Forelimb muscle (tissue), 1 donor: ENCODE data around the gene TFEC. TPM values are rescaled to one million over a fixed set of nuclear protein-coding genes. Genes with fewer than 3 reads are reported as not detected.
A peak's percentile ranks its signal among the peaks of the same experiment; 100 is the strongest.
"Not testable (repeated sequence)": the region's sequence is repeated elsewhere in the genome, so short reads cannot be mapped to it uniquely, and the experiment has no call there.

Experiments
- DNase-seq: peaks from one replicate; pipeline ENCODE4 v3.0.0-alpha.2; 2013; ENCODE audit warnings: low read depth
- polyA plus RNA-seq: library from polyadenylated mRNA; unstranded; fragments of 120-200 nt; gene quantifications from one replicate; pipeline ENCODE4 v1.2.1, GENCODE V29; 2013; ENCODE audit not compliant: insufficient read length

Gene TFEC
- polyA plus RNA-seq, 1 donor: 1.2 TPM

DNA sequence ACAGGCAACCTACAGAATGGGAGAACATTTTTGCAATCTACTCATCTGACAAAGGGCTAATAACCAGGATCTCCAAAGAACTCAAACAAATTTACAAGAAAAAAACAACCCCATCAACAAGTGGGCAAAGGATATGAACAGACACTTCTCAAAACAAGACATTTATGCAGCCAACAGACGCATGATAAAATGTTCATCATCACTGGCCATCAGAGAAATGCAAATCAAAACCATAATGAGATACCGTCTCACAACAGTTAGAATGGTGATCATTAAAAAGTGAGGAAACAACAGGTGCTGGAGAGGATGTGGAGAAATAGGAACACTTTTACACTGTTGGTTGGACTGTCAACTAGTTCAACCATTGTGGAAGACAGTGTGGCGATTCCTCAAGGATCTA lies 100.8 kb downstream of the TFEC start:
- DNase-seq: not testable (repeated sequence)

DNA sequence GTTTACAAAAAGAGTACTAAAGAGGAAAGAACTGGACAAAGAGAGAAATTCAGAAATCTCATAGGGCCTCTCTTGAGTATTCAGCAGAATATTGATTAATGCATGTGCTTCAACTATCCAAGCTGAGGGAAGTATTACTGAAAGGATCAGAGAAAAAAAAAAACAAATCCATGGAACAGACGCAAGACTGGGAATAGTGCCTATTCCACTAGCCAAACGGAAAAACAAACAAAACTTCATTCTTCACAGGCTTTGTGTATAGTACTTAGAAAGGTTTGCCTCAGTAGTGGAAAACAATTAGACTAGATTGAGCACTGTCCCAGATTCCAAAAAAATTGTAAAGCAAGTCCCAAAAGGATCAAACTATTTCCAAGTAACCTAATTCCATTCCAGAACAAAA lies 106.2 kb downstream of the TFEC start:
- DNase-seq: peak; percentile 87

DNA sequence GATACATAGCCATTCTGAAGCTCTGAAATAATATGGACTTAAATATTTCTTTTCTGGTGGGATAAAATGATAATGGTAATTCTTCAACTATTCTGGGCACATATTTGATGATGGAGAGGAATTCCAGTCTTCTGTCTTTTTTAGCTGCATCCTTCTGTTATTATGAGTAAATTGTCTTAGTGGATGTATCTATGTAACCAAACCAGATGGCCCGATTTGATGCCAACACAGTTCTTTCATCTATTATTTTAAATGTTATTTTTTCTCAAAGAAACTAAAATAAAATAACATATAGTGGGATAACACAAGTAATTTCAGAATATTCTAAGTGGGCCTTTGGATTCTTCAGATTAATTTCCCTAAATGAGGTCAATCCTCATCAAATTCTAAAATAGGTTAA lies 110.2 kb downstream of the TFEC start:
- DNase-seq: no peak

DNA sequence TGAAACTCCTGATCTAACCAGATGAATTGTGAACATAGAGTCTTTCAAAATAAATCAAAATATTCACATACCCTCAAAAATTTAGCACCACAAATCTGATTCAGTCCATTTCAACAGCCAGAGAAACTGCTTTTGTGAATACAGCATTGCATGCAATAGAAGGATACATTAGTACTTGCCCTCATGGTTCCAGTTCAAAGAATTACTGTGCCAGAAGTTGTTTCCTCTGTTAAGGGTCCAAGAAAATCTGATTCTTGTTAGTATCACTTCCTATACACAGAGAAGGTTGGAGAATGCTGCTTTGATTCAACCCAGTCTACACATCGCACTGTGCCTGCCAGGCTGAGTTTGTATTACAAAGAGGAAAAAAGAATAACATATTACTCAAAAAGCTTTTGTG lies 115.6 kb downstream of the TFEC start:
- DNase-seq: no peak

DNA sequence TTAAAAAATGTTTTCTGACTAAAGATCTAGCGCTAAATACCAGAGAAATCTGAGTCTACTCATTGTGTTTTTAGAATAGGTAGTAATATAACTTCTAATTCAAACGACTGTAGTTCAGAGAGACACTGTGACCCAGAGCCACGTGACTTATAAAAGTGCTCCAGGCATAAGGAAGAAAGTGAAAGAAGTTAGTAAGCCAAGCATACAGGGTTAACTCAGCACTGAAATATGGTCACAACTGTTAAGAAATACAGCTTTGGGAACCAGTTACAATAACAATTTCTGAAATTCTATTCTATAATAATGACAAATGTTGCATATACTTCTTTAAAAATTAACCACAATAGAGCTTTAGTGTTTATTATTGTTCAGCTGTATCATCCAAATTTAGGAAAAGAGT lies 119.1 kb downstream of the TFEC start:
- no peak for DNase-seq

DNA sequence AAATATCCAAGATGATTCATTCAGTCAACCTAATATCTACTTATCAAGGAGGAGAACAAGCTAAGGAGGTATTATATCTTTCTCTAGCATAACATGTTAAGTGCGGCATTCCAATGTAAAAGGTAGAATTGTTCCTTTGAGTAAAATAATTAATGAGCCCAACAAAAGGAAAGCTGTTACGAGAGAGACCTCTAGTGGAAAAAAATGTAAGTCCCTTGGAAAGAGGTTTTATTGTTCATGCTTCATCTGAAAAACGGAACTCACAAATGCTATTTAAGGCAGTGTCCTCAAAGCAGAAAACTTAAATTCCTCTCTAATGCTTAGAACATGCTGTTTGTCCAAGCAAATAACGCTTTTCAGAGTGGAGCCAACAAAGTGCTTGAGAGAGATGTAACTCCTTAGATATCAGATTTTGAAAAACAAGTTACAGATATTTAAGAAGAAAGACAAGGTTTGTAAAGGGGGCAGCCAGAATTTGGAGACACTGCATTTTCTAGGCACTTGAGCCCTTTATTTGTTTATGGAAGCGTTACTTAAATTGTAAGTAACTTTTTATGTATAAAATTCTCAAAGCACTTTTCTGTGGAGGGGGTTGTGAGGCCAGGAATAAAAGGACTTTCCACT lies 119.9 kb downstream of the TFEC start:
- DNase-seq: no peak

DNA sequence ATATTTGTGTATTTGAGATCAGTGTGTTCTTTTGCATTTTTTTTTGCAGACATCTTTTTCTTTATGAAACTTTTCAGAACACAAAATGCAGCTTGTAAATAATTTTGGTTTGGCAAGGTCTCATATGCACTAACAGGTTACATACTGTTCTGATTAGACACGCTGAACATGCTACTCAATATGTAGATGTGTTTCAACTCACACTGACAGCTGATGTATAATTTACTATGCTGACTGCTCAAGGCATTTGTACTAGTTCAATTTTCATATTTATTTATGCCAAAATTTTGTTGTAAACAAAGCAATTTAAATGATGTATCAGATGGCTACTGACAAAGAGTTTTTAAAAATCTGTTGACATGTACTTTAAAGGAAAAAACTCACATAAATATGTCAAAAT lies 123.8 kb downstream of the TFEC start:
- DNase-seq: no peak

DNA sequence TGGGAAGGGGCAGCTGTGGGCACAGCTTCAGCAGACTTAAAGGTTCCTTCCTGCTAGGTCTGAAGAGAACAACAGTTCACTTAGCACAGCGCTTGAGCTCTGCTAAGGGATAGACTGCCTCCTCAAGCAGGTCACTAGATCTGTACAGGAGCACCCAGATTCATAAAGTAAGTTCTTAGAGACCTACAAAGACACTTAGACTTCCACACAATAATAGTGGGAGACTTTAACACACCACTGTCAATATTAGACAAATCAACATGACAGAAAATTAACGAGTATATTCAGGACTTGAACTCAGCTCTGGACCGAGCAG lies 140.9 kb downstream of the TFEC start:
- no peak for DNase-seq

DNA sequence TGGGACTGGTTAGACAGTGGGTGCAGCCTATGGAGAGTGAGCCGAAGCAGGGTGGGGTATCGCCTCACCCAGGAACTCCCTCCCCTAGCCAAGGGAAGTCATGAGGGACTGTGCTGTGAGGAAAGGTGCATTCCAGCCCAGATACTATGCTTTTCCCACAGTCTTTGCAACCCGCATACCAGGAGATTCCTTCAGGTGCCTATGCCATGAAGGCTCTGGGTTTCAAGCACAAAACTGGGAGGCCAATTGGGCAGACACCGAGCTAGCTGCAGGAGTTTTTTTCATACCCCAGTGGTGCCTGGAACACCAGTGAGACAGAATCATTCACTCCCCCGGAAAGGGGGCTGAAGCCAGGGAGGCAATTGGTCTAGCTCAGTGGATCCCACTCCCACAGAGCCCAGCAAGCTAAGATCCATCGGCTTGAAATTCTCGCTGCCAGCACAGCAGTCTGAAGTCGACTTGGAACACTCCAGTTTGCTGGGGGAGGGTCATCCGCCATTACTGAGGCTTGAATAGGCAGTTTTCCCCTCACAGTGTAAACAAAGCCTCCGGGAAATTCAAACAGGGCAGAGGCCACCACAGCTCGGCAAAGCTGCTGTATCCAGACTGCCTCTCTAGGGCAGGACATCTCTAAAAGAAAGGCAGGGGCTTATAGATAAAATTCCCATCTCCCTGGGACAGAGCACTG lies 141.4 kb downstream of the TFEC start:
- DNase-seq: no peak

DNA sequence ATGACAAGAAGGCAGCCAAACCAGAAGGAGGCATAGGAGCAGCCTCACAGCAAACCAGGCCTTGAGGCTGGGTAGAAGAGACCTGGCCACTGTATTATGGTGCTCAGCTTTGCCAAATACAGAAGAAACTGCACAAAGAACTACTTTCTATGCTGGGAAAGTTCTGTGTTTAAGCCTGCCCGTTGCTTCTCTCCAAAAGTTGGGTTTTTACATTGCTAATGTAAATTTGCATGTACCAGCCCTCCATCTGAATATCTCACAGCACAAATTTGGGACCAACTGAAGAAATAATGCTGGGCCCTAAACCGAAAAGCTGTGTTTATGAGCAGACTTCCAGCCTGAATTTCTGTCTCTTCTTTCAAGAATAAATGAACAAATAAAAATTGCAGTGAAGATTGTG lies 145.0 kb downstream of the TFEC start:
- no peak for DNase-seq

Other genes with a start within 250 kb of the TFEC start
- 17.0 TPM for gene TES, start 179.8 kb upstream of the TFEC start, polyA plus RNA-seq